AG04450 (cell line): ENCODE measurements around the gene PSMD6. TPM values are rescaled to one million over a fixed set of nuclear protein-coding genes. Genes with fewer than 3 reads are reported as not detected.

Source experiments
- CTCF ChIA-PET: fragments of 300-600, 350-600 bp; formaldehyde crosslinking; extraction: SDS; loops from one replicate; lab custom pipeline; 2022; ENCODE audit warnings: antibody characterized with exemption, inconsistent platforms; lab: Charles Lee
- POLR2A ChIA-PET: fragments of 350-600 bp; formaldehyde crosslinking; extraction: SDS; loops from one replicate; lab custom pipeline; 2021; ENCODE audit warnings: antibody characterized with exemption, inconsistent platforms; lab: Yijun Ruan, JAX
- DNase-seq: peaks from one replicate; pipeline ENCODE4 v3.0.0-alpha.2; 2011; ENCODE audit warnings: low read depth, low spot score
- H3K27ac ChIP-seq: one replicate; pipeline ENCODE4 v1.5.1; 2012; ENCODE audit warnings: low read depth, low read length, control low read depth
- H3K27me3 ChIP-seq: one replicate; pipeline ENCODE4 v1.6.0; 2012; ENCODE audit warnings: low read length; ENCODE audit not compliant: control insufficient read depth, insufficient read depth
- H3K4me3 ChIP-seq: 2 replicates; pipeline ENCODE4 v1.5.1; 2011; ENCODE audit warnings: mild to moderate bottlenecking, low read depth, low read length, control low read depth
- H3K9me3 ChIP-seq: 2 replicates; pipeline ENCODE4 v1.5.1; 2012; ENCODE audit warnings: low read length; ENCODE audit not compliant: control insufficient read depth, insufficient read depth
- CTCF ChIP-seq: IDR thresholded peaks from 2 replicates; pipeline ENCODE4 v1.5.1; 2011; ENCODE audit warnings: low read depth, low read length, control low read depth, inconsistent platforms
- polyA plus RNA-seq: library from polyadenylated mRNA; depleted of rRNA; stranded (reverse); fragments of >200 nt; gene quantifications from 2 replicates; pipeline ENCODE4 v1.2.3, GENCODE V29; 2011

Gene PSMD6
- polyA plus RNA-seq, 1 experiment, result 83.6 TPM

GRCh38 chr3:63967675-63968611, 55.4 kb downstream of the PSMD6 start:
- DNase-seq, result no peak
- H3K27me3 ChIP-seq, result no peaks in the 10 kb centered on the region
- H3K27ac ChIP-seq, result peak overlapping the region; percentile 40
- peak overlapping the region; percentile 22 for H3K4me3 ChIP-seq
- CTCF ChIA-PET, result interaction anchor here (9.0 kb wide), 1 partner anchor 26 kb away, joined by 62 read pairs; no protein-coding TSS in a partner anchor
- TF ChIP-seq CTCF, result no peak
- H3K9me3 ChIP-seq, result no peaks in the 10 kb centered on the region
- POLR2A ChIA-PET, result interaction anchor here (0.6 to 1.3 kb wide), 2 partner anchors 27 to 56 kb away, joined by 3 to 4 read pairs; partner anchors contain the start of gene SCAANT1

- ChIA-PET POLR2A (no interaction called here), CTCF (interaction anchor here (9.0 kb wide), 1 partner anchor 27 kb away, joined by 62 read pairs; no protein-coding TSS in a partner anchor)
- no peak overlapping the region for H3K4me3 ChIP-seq
- no peaks in the 10 kb centered on the region for H3K9me3 ChIP-seq
- TF ChIP-seq CTCF, result no peak
- no peak for DNase-seq
- H3K27me3 ChIP-seq, result no peaks in the 10 kb centered on the region
- no peak overlapping the region for H3K27ac ChIP-seq
Observed at GRCh38 chr3:63966871-63967270, 56.4 kb downstream of the PSMD6 start.

- POLR2A ChIA-PET, result no interaction called here
- CTCF ChIA-PET, result interaction anchor here (9.0 kb wide), 1 partner anchor 28 kb away, joined by 62 read pairs; no protein-coding TSS in a partner anchor
- TF ChIP-seq CTCF, result no peak
- H3K27ac ChIP-seq, result no peak overlapping the region
- DNase-seq, result no peak
- H3K27me3 ChIP-seq, result no peaks in the 10 kb centered on the region
- H3K9me3 ChIP-seq, result no peaks in the 10 kb centered on the region
- H3K4me3 ChIP-seq, result no peak overlapping the region
Observed at GRCh38 chr3:63966007-63966406, 57.3 kb downstream of the PSMD6 start.

- Histone ChIP-seq H3K9me3 (no peaks in the 10 kb centered on the region), H3K27ac (no peak overlapping the region), H3K27me3 (no peaks in the 10 kb centered on the region), H3K4me3 (no peak overlapping the region)
- TF ChIP-seq CTCF, result no peak
- POLR2A ChIA-PET, result interaction anchor here (1.1 kb wide), 1 partner anchor 24 kb away, joined by 3 read pairs; no protein-coding TSS in a partner anchor
- CTCF ChIA-PET, result interaction anchor here (4.4 to 9.0 kb wide), 2 partner anchors 10 to 29 kb away, joined by 62 to 75 read pairs; no protein-coding TSS in a partner anchor
- no peak for DNase-seq
Observed at GRCh38 chr3:63964681-63965485, 58.4 kb downstream of the PSMD6 start.
